Erythroblast (primary cell): Measurements from ENCODE around the gene DRD2.

ENCODE experiments used
- DNase-seq, 2 experiments: peaks; one replicate each; lab custom pipeline; 2025; lab: John Stamatoyannopoulos, UW
- GATA1 ChIP-seq: IDR thresholded peaks from 2 replicates; pipeline ENCODE4 v1.6.1; 2011; ENCODE audit warnings: low read depth, mild to moderate bottlenecking, control low read depth, low read length, moderate library complexity
- POLR2A ChIP-seq: IDR thresholded peaks from 2 replicates; pipeline ENCODE4 v1.6.1; 2011; ENCODE audit warnings: mild to moderate bottlenecking, low read length

The DRD2 gene

DNA sequence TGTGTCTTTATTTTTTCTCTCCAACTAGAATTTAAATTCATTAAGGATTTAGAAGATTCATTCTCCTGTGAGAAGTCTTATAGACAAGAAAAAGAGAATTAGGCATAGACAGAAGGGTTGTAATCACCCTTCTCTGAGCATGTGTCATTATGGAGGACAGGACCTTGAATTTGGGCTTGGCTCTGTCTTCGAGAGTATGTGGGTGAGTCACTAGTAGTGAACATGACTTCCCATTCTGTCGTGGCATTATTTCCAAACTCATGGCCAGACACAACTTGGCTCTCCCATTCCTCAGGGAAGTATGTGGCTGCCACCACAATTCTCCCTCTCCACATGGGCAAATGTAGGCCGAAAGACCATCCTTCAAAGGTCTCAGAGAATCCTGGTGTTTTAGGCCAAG, 101.9 kb downstream of the DRD2 start:
- DNase-seq, result no peak
- TF ChIP-seq POLR2A (no peak), GATA1 (no peak)

DNA sequence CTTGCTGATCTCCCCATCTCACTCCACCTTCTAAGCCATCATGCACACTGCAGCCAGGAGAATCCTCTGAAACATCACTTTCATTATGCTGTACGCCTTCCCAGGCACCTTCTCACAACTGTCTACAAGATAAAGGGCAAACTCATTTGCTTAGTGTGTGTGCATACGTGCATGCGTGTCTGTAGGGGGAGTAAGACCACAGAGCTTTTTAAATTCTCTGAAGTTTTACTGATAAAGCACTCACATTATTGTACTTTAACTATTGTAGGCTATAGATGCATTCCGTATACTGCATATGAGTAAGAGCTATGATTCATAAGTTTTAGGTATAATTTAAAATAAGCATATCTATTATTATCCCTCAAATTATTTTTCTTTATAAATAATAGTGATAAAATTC, 102.9 kb downstream of the DRD2 start:
- no peak for TF ChIP-seq POLR2A
- no peak for TF ChIP-seq GATA1
- DNase-seq, result no peak

DNA sequence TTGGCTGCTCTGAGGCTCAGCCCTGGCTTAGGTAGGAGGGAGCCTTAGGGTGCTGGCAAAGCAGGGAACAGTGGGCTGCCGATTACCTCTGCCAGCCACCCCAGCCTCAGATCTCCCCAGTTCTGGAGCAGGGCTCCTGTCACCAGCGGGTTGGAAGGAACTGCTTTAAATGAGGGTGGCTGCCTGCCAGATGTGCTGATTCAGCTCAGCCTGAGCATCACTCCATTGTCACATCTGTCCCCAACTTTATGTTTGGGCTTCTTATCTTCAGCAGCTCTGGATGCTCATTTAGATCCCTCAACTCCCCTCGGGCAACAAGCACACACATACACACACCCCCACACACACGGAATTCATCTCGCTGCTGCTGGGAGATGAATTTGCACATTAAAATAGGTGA, 104.6 kb downstream of the DRD2 start:
- no peak for DNase-seq
- TF ChIP-seq POLR2A, result no peak

DNA sequence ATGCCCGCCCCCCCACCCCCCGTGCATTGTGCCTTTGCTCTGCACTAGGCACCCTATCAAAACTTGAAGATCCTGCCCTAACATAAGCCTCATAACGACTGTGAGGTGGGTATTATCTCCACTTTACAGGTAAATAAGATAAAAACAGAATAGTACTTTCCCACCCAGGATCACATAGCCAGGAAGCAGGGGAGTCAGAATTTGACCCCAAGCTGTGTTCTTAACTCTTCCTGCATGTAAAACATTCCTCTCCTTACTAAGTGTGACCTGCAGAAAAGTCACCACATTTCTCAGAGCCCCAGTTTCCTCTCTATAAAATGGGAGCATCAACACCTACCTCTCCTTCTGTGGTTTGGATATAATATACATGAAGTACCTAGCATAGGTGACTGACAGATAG, 105.8 kb downstream of the DRD2 start:
- DNase-seq, result no peak
- TF ChIP-seq GATA1, result no peak
- no peak for TF ChIP-seq POLR2A

DNA sequence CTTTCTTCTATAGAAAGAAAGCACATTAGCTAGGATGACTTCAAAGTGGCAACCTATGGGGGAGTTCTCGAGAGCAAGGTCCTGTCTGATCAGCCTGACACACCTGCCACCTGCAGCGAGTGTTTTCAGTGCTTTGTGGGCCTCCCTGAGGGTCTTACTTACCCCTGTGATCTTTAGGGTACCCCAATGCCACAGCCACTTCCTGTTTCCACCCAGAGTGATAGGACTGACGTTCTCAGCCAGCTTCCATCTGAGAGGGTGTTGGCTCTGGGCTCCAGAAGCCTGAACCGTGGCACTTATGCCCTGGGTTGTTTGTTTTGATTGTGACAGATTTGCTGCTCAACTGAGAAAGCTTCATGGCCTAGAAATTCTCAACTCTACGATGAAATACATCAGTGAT, 109.3 kb downstream of the DRD2 start:
- no peak for DNase-seq
- TF ChIP-seq POLR2A (no peak), GATA1 (no peak)

DNA sequence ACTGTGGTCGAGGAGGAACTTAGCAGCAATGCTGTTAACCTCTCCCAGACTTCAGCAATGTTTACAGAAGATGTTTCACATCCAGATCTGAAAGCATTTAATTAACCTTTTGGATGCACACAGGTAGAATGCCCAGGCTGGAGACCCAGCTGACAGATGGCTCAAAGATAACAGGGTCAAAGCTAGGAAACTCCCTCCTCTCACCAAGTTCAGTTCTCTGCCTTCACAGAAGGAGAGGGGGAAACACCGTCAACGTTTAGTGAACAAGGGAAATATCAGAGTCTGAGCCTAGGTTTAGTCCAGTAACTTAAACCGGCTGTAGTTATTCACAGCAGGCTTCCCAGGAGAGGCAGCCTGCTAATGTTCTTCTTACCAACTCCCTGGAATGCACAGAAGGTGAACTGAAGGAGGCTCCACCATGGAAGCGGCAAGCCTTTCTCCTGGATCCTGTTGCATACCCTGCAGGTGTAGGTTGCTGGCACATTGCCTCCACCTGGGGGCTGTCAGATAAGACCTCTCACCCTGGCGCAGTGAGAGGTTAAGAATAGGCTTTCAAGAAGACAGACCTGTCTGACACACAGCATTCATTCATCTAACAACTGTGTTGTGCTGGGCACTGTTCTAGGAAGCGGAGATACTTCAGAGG, 111.1 kb downstream of the DRD2 start:
- DNase-seq, result no peak
- TF ChIP-seq POLR2A (no peak), GATA1 (no peak)

DNA sequence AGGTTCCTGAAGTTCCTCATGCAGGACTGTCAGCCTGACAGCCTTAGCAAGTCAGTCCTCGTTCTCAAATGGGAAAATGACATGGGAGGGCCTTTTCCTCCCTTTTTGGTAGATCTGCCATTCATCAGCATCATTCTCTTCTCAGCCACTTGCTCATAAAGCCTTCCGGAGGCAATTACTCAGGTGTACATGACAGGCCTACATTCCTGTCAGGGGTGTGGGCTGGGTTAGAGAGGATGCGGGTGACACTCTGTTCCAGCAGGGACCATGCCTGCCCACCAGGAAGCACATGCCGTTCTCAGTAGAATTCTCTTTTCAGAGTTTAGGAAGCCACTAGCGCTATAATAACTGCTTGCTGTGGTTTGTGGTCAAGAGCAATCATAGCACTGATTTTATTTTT, 111.8 kb downstream of the DRD2 start:
- no peak for DNase-seq
- TF ChIP-seq POLR2A (no peak), GATA1 (no peak)
